T-helper 1 cell treated with Interleukin-12 subunit alpha and Interleukin-12 subunit beta and Interleukin-4 antibody, amounts not matched to agents 30 ng/mL and 1 ng/mL, for 36 hours (primary cell): ENCODE measurements around the gene CATSPER3. TPM values are rescaled to one million over a fixed set of nuclear protein-coding genes. Genes with fewer than 3 reads are reported as not detected.

Experiments used
- intact Hi-C: fragments of 100-400 bp; cut with micrococcal nuclease; formaldehyde crosslinking; loops from one replicate; pipeline ENCODE4 v1.15.1; 2024
- total RNA-seq: library from RNA; stranded (reverse); gene quantifications from 2 replicates; pipeline ENCODE4 v1.2.3, GENCODE V29; 2022

CATSPER3 gene
- total RNA-seq, result 0.80 and 1.5 TPM in 2 replicates

- intact Hi-C loops, result no loop called here
Observed at GRCh38 chr5:134967607-134968006, at the start of gene CATSPER3. CATSPER3 (plus strand) TSS chr5:134967907; CDS start chr5:134967992, 85 bp downstream.

DNA sequence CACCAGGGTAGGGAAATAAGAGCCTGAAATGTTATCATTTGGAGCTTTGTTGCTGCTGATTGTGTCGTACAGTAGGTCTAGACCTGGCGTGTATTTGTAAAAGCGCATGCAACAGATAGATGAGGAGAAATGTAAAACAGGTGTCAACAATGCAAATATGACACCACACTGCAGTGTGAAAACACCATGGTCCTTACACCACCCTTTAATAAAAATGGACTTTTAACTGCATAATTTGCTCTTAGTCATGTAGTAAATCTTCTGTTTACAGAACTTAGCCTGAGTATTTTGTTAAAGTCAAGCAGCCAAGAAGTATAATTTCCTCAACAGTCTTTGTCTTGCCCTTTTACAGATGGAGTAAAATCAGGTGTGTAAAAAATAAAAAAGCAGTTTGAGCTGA is 48.8 kb upstream of the CATSPER3 start:
- intact Hi-C loops, result loop anchor here (5.0 kb wide), 1 partner anchor 413 kb away; no protein-coding TSS in a partner anchor

DNA sequence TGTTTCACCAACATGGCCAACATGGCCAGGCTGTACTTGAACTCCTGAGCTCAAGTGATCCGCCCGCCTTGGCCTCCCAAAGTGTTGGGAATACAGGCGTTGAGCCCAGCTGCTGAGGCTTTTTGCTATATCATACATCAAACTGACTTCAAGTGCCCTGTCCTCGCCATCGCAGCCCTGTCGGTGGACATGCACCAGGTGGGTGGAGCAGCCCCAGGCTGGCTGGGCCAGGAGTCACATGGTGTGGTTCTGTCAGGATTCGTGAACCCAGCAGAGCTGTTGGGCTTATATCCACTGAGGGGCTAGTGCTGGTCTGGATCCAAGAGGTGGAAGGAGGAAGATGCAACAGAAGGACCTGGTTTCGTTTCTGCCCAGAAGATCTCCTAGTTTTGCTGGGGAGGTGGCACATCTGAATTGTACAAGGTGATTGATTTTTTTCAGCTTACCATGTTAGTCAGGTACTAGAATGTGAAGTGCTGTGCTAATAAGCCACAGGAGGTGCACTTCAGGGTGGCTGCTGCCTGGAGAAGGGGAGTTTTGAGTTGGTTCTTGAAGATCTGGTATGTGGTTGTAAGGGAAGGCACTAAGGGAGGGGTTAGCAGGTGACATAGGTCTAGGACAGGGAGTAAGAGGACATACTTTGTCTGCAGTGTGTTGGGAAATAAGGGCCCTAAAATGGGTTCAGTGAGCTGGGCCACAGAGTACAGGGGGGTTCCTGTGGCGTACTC is 46.7 kb upstream of the CATSPER3 start:
- intact Hi-C loops, result loop anchor here (1.0 kb wide), 2 partner anchors 16 to 43 kb away; partner anchors contain the start of gene PCBD2

GRCh38 chr5:134932508-134932907 is 35.2 kb upstream of the CATSPER3 start:
- intact Hi-C loops, result no loop called here

- intact Hi-C loops, result no loop called here
Observed at GRCh38 chr5:134934202-134934601, 33.5 kb upstream of the CATSPER3 start.

- intact Hi-C loops, result no loop called here
Observed at GRCh38 chr5:134935711-134936602, 31.8 kb upstream of the CATSPER3 start.

DNA sequence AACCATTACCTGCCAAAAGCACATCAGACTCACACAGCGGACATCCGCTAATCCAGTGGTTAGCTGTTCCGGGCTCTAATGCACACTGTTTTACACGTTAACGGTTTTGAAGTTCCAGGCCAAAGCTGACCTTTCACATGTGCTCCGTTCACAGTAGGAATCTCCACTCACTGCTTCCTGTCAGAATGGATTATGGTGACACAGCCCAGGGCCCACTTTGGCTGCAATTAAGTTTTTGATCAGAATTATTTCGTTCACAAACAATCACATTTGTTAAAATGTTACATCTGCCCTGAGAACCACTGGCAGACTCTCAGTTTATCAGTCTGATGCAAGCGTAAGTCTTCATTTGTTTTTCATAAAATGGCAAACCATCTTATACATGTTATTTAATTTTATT is 30.2 kb upstream of the CATSPER3 start:
- intact Hi-C loops, result no loop called here

- intact Hi-C loops, result no loop called here
Observed at GRCh38 chr5:134938030-134938429, 29.7 kb upstream of the CATSPER3 start.

GRCh38 chr5:134939500-134939899 is 28.2 kb upstream of the CATSPER3 start:
- intact Hi-C loops, result no loop called here

- intact Hi-C loops, result no loop called here
Observed at GRCh38 chr5:134943547-134943946, 24.2 kb upstream of the CATSPER3 start.

DNA sequence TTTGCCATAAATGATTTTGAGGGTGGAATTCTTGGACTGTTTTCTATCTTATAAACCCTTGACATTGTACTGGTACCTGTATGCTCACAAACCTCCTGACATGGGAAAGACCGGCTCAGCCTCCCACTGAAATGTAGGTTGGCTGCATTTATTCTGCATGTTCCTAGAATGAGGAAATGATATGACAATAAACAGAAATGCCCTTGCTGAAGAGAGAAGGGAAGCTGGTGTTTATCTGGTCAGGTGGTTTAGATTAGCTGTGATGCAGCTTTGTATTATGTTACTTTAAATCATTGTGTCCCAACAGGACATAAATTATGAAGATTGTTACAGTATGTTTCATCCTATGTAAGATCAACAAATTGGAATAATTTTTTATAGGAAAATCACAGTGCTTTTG is 23.1 kb upstream of the CATSPER3 start:
- intact Hi-C loops, result no loop called here

GRCh38 chr5:134945041-134945440 is 22.7 kb upstream of the CATSPER3 start:
- intact Hi-C loops, result no loop called here

DNA sequence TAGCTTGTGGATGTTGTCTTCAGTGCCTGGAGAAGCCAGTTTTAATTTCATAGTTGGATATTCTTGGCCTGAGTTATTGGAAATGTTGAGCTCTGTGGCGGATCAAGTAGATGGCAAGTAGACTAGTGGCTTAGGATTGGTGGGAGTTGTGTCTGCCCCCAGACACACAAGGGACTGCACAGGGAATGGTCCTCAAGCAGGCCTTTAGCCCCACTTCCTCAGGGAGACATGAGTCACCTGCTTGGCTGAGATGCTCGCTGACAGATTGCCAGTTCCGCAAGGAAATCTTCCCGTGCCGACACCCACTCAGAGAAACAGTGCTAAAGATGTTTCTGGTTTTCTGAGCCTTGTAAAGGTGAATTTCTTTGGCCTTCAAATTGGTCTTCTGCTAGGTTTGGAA is 18.8 kb upstream of the CATSPER3 start:
- intact Hi-C loops, result no loop called here

DNA sequence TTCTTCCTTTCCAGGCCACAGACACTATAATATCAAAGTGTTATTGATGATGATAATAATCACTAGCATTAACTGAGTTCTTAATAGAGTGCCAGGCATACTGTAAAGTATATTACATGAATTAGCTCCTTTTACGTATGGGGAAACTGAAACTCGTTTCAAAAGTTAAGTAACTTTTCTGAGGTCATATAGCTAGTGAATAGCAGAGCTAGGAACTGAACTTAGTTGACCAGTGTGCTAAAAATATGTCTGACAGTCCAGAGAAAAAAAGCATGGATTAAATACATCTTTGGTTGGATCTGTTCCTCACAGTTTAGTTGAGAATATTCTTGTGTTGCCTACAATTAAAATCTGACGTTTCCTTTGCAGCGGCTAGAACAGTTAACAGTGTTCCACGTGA is 18.4 kb upstream of the CATSPER3 start:
- intact Hi-C loops, result no loop called here

GRCh38 chr5:134957920-134958608 is 9.6 kb upstream of the CATSPER3 start:
- intact Hi-C loops, result no loop called here

- intact Hi-C loops, result no loop called here
Observed at GRCh38 chr5:134958755-134959154, 9.0 kb upstream of the CATSPER3 start.

DNA sequence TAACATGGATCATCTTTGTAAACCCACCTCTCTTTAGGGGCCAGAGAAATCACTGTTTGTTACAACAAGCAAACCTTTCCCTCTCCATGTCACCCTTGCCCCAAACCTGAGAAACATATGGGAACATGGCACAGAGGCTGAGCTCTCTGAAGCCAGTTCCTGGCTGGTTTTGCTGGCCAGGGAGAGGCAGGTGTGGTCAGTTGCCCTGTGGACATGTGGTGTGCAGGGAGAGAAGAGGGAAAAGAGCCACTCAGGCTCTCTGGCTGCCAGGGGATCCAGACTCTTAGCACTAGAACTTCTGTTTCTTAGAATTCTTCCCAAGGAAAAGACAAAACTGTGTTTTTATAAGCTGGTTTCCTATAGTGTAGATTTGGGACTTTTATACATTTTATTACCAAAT is 4.6 kb upstream of the CATSPER3 start:
- intact Hi-C loops, result no loop called here

DNA sequence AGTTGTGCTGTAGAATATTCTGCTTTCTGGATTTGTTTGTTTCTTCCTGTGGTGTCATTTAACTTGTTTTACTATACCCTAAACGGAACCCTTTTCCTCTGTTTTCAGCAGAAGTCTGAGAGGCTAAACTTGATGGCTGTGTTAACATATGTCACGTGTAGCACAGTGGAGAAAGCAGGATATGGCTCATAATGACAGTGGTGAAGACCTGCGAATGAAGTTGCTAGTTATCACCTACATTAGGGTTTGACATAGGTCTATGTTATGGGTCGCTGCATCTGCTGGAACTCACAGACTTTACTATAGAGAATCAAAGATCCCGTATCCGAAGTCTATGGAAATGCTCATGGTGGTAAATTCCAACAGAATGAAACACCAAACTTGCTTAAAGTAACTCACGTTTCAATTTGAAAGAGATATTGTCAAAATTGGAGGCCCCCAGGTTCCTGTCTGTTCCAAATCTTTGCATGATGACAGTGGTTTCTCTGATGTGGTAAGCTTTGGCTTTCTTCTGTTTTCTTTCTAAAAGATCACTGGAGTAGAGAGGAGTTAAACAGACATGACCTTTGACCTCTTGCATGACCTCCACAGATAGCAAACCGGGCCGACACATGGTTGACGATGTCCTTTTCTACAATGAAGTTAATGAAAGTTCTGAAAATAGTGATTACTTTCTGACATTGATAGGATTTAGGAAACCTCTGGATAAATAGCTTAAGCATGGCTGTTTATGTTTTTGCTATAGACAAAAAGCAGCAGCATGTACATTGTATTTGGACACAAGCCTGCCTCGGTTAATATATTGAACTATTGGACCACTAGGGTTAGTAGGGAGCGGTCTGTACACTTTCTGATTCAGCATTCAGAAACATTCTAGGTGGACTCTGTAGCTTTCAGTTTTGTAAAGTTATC is 3.1 kb upstream of the CATSPER3 start:
- intact Hi-C loops, result loop anchor here (1.0 kb wide), 3 partner anchors 44 to 226 kb away; partner anchors contain the start of gene CAMLG

- intact Hi-C loops, result no loop called here
Observed at GRCh38 chr5:134965271-134965825, 2.4 kb upstream of the CATSPER3 start.

DNA sequence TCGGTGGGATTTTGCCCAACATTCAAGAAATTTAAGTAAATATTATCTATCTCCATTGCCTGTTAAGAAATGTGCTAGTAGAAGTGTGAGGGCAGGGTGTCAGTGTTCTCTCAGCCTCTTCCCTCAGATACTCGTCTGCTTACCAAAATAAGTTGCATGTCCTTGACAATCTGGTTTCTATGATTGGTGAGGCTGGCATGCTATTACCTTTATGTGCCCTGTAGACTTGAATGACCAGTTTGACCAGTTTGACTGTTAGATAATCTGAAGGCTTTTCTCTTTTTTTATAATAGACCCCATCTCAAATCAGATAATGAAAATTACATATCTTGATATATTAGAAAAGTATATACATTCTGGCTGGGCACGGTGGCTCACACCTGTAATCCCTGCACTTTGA is 348 bp downstream of the CATSPER3 start:
- intact Hi-C loops, result no loop called here
